Immature natural killer cell (primary cell): ENCODE measurements around the gene NHS. TPM values are rescaled to one million over a fixed set of nuclear protein-coding genes. Genes with fewer than 3 reads are reported as not detected.

ENCODE experiments used
- DNase-seq, 3 donors: peaks; one replicate each; pipeline ENCODE4 v3.0.0; 2022; ENCODE audit warnings: mixed read lengths in 1 of 3
- H3K27ac Mint-ChIP-seq, 6 donors: one replicate each; pipeline ENCODE4 v1.8.0; 2020; ENCODE audit warnings: mixed read lengths in 6 of 6, mild to moderate bottlenecking in 5 of 6, inconsistent platforms in 4 of 6, moderate library complexity in 3 of 6
- H3K27me3 Mint-ChIP-seq, 3 donors: one replicate each; pipeline ENCODE4 v1.8.0; 2020 to 2021; ENCODE audit warnings: low read depth in 3 of 3, mild to moderate bottlenecking in 3 of 3, mixed read lengths in 3 of 3, moderate library complexity in 3 of 3, inconsistent platforms in 1 of 3
- H3K36me3 Mint-ChIP-seq, 3 donors: one replicate each; pipeline ENCODE4 v1.8.0; 2020; ENCODE audit warnings: mixed read lengths in 3 of 3, inconsistent platforms in 2 of 3, mild to moderate bottlenecking in 2 of 3
- H3K4me1 Mint-ChIP-seq, 2 donors: one replicate each; pipeline ENCODE4 v1.8.0; 2020; ENCODE audit warnings: inconsistent platforms in 2 of 2, mild to moderate bottlenecking in 2 of 2, mixed read lengths in 2 of 2, moderate library complexity in 1 of 2
- H3K4me3 Mint-ChIP-seq, 5 donors: one replicate each; pipeline ENCODE4 v1.8.0; 2020; ENCODE audit warnings: mild to moderate bottlenecking in 5 of 5, mixed read lengths in 5 of 5, inconsistent platforms in 3 of 5, moderate library complexity in 3 of 5
- H3K9me3 Mint-ChIP-seq, 6 donors: one replicate each; pipeline ENCODE4 v1.8.0; 2020; ENCODE audit warnings: mild to moderate bottlenecking in 6 of 6, mixed read lengths in 6 of 6, inconsistent platforms in 4 of 6, moderate library complexity in 3 of 6
- polyA plus RNA-seq, 3 donors: library from polyadenylated mRNA; unstranded; fragments of 300-500 nt; fragmentation: Illumina TruSeq; gene quantifications; one replicate each; pipeline ENCODE4 v1.2.3, GENCODE V29; 2021

NHS gene
- polyA plus RNA-seq, 3 donors from 2014 or later: 0.87 TPM; not detected in 2

- H3K9me3 Mint-ChIP-seq: no peaks in the 10 kb centered on the region
- no peak overlapping the region for H3K4me3 Mint-ChIP-seq
- DNase-seq: no peak
- peaks cover 0 to 6% (median 0%) of the 10 kb centered on the region in 3 donors for H3K27me3 Mint-ChIP-seq
- no peaks in the 10 kb centered on the region for H3K4me1 Mint-ChIP-seq
- H3K27ac Mint-ChIP-seq: no peak overlapping the region
- no peaks in the 10 kb centered on the region for H3K36me3 Mint-ChIP-seq
Observed at GRCh38 chrX:17413228-17413627, 38.2 kb downstream of the NHS start.

- Mint-ChIP-seq H3K4me3 (no peak overlapping the region), H3K27ac (no peak overlapping the region), H3K36me3 (no peaks in the 10 kb centered on the region), H3K4me1 (no peaks in the 10 kb centered on the region), H3K9me3 (no peaks in the 10 kb centered on the region), H3K27me3 (peaks cover 0 to 3% (median 2%) of the 10 kb centered on the region in 3 donors)
- no peak for DNase-seq
Observed at GRCh38 chrX:17414027-17414658, 39.1 kb downstream of the NHS start.

- Mint-ChIP-seq H3K9me3 (no peaks in the 10 kb centered on the region), H3K27ac (no peak overlapping the region)
- DNase-seq: no peak
Observed at GRCh38 chrX:17414839-17415238, 39.8 kb downstream of the NHS start.

GRCh38 chrX:17415242-17415810 is 40.3 kb downstream of the NHS start:
- H3K27ac Mint-ChIP-seq: no peak overlapping the region
- H3K4me1 Mint-ChIP-seq: no peaks in the 10 kb centered on the region
- peaks cover 0 to 8% (median 2%) of the 10 kb centered on the region in 3 donors for H3K27me3 Mint-ChIP-seq
- H3K4me3 Mint-ChIP-seq: no peak overlapping the region
- no peak for DNase-seq
- no peaks in the 10 kb centered on the region for H3K36me3 Mint-ChIP-seq
- no peaks in the 10 kb centered on the region for H3K9me3 Mint-ChIP-seq

More at GRCh38 chrX:17414839-17415238, 39.8 kb downstream of the NHS start:
- Mint-ChIP-seq H3K4me1 (no peaks in the 10 kb centered on the region), H3K4me3 (no peak overlapping the region), H3K36me3 (no peaks in the 10 kb centered on the region), H3K27me3 (peaks cover 0 to 6% (median 2%) of the 10 kb centered on the region in 3 donors)

- peaks cover 0 to 14% (median 2%) of the 10 kb centered on the region in 3 donors for H3K27me3 Mint-ChIP-seq
- no peaks in the 10 kb centered on the region for H3K36me3 Mint-ChIP-seq
- no peaks in the 10 kb centered on the region for H3K9me3 Mint-ChIP-seq
- no peak overlapping the region for H3K27ac Mint-ChIP-seq
- H3K4me3 Mint-ChIP-seq: no peak overlapping the region
- no peaks in the 10 kb centered on the region for H3K4me1 Mint-ChIP-seq
- no peak for DNase-seq
Observed at GRCh38 chrX:17417372-17417771, 42.4 kb downstream of the NHS start.

GRCh38 chrX:17425136-17425535 is 50.1 kb downstream of the NHS start:
- no peak overlapping the region for H3K4me3 Mint-ChIP-seq

GRCh38 chrX:17425551-17425950 is 50.6 kb downstream of the NHS start:
- H3K27me3 Mint-ChIP-seq: peaks cover 0 to 6% (median 0%) of the 10 kb centered on the region in 3 donors
- H3K4me1 Mint-ChIP-seq: no peaks in the 10 kb centered on the region
- H3K9me3 Mint-ChIP-seq: peaks cover 0 to 2% (median 0%) of the 10 kb centered on the region in 6 donors
- H3K27ac Mint-ChIP-seq: no peak overlapping the region
- H3K36me3 Mint-ChIP-seq: no peaks in the 10 kb centered on the region
- no peak overlapping the region for H3K4me3 Mint-ChIP-seq
- no peak for DNase-seq

More at GRCh38 chrX:17425136-17425535, 50.1 kb downstream of the NHS start:
- no peak for DNase-seq
- Mint-ChIP-seq H3K27me3 (peaks cover 0 to 8% (median 0%) of the 10 kb centered on the region in 3 donors), H3K4me1 (no peaks in the 10 kb centered on the region), H3K36me3 (no peaks in the 10 kb centered on the region), H3K9me3 (peaks cover 0 to 2% (median 0%) of the 10 kb centered on the region in 6 donors), H3K27ac (no peak overlapping the region)

GRCh38 chrX:17431171-17431570 is 56.2 kb downstream of the NHS start:
- Mint-ChIP-seq H3K4me1 (no peaks in the 10 kb centered on the region), H3K4me3 (no peak overlapping the region), H3K36me3 (no peaks in the 10 kb centered on the region), H3K27me3 (peaks cover 0 to 6% (median 0%) of the 10 kb centered on the region in 3 donors), H3K9me3 (peaks cover 0 to 2% (median 0%) of the 10 kb centered on the region in 6 donors), H3K27ac (no peak overlapping the region)
- DNase-seq: no peak

- Mint-ChIP-seq H3K4me3 (no peak overlapping the region), H3K4me1 (no peaks in the 10 kb centered on the region), H3K9me3 (peaks cover 0 to 6% (median 0%) of the 10 kb centered on the region in 6 donors), H3K27ac (no peak overlapping the region), H3K27me3 (peaks cover 0 to 6% (median 0%) of the 10 kb centered on the region in 3 donors), H3K36me3 (no peaks in the 10 kb centered on the region)
- DNase-seq: no peak
Observed at GRCh38 chrX:17432158-17432557, 57.2 kb downstream of the NHS start.

GRCh38 chrX:17433965-17434364 is 59.0 kb downstream of the NHS start:
- DNase-seq: no peak
- H3K36me3 Mint-ChIP-seq: no peaks in the 10 kb centered on the region
- H3K27ac Mint-ChIP-seq: no peak overlapping the region
- peaks cover 0 to 6% (median 0%) of the 10 kb centered on the region in 3 donors for H3K27me3 Mint-ChIP-seq
- no peak overlapping the region for H3K4me3 Mint-ChIP-seq
- H3K4me1 Mint-ChIP-seq: no peaks in the 10 kb centered on the region
- H3K9me3 Mint-ChIP-seq: peaks cover 0 to 4% (median 0%) of the 10 kb centered on the region in 6 donors

- H3K9me3 Mint-ChIP-seq: peaks cover 0 to 4% (median 0%) of the 10 kb centered on the region in 6 donors
- H3K36me3 Mint-ChIP-seq: no peaks in the 10 kb centered on the region
- H3K27ac Mint-ChIP-seq: no peak overlapping the region
- no peak overlapping the region for H3K4me3 Mint-ChIP-seq
- H3K4me1 Mint-ChIP-seq: no peaks in the 10 kb centered on the region
- H3K27me3 Mint-ChIP-seq: peaks cover 0 to 5% (median 0%) of the 10 kb centered on the region in 3 donors
- DNase-seq: no peak
Observed at GRCh38 chrX:17435476-17435875, 60.5 kb downstream of the NHS start.

GRCh38 chrX:17438221-17438620 is 63.2 kb downstream of the NHS start:
- Mint-ChIP-seq H3K27ac (no peak overlapping the region), H3K4me3 (no peak overlapping the region), H3K4me1 (no peaks in the 10 kb centered on the region)

GRCh38 chrX:17440258-17440657 is 65.3 kb downstream of the NHS start:
- no peaks in the 10 kb centered on the region for H3K36me3 Mint-ChIP-seq
- H3K9me3 Mint-ChIP-seq: peaks cover 0 to 4% (median 0%) of the 10 kb centered on the region in 6 donors
- H3K4me3 Mint-ChIP-seq: no peak overlapping the region
- H3K4me1 Mint-ChIP-seq: no peaks in the 10 kb centered on the region
- DNase-seq: no peak
- peaks cover 0 to 1% (median 0%) of the 10 kb centered on the region in 3 donors for H3K27me3 Mint-ChIP-seq
- H3K27ac Mint-ChIP-seq: no peak overlapping the region

More at GRCh38 chrX:17438221-17438620, 63.2 kb downstream of the NHS start:
- Mint-ChIP-seq H3K9me3 (peaks cover 0 to 4% (median 0%) of the 10 kb centered on the region in 6 donors), H3K27me3 (peaks cover 0 to 3% (median 0%) of the 10 kb centered on the region in 3 donors), H3K36me3 (no peaks in the 10 kb centered on the region)
- no peak for DNase-seq

- H3K9me3 Mint-ChIP-seq: peaks cover 0 to 4% (median 0%) of the 10 kb centered on the region in 6 donors
- no peaks in the 10 kb centered on the region for H3K36me3 Mint-ChIP-seq
- no peak overlapping the region for H3K4me3 Mint-ChIP-seq
- H3K4me1 Mint-ChIP-seq: no peaks in the 10 kb centered on the region
- no peak for DNase-seq
- peaks cover 0 to 1% (median under 1%) of the 10 kb centered on the region in 3 donors for H3K27me3 Mint-ChIP-seq
- no peak overlapping the region for H3K27ac Mint-ChIP-seq
Observed at GRCh38 chrX:17440836-17441235, 65.8 kb downstream of the NHS start.
